AG20443 (cell line): ENCODE data around the gene SHE.
A peak's percentile ranks its signal among the peaks of the same experiment; 100 is the strongest.
"Not testable (repeated sequence)": the region's sequence is repeated elsewhere in the genome, so short reads cannot be mapped to it uniquely, and the experiment has no call there.

ENCODE experiments used
- DNase-seq: peaks from one replicate; pipeline ENCODE4 v3.0.0; 2012; ENCODE audit warnings: low spot score, mixed read lengths

SHE gene

GRCh38 chr1:154514066-154514553, 11.9 kb upstream of the SHE start:
- DNase-seq, result no peak

GRCh38 chr1:154512760-154513159, 10.5 kb upstream of the SHE start:
- DNase-seq, result no peak

DNA sequence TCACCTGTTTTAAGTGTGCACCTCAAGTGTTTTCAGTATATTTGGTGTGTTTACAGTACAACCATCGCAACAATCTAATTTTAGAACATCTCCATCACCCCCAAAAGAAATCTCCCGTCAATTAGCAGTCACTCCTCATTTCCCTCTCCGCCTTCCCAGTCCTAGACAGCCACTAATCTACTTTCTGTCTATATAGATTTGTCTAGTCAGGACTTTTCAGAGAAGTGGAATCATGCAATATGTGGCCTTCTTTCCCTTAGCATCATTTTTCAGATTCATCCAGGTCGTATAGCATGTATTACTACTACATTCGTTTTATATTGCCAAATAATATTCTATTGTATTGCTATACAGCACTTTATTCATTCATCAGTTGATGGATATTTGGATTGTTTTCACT, 1.7 kb upstream of the SHE start:
- no peak for DNase-seq

DNA sequence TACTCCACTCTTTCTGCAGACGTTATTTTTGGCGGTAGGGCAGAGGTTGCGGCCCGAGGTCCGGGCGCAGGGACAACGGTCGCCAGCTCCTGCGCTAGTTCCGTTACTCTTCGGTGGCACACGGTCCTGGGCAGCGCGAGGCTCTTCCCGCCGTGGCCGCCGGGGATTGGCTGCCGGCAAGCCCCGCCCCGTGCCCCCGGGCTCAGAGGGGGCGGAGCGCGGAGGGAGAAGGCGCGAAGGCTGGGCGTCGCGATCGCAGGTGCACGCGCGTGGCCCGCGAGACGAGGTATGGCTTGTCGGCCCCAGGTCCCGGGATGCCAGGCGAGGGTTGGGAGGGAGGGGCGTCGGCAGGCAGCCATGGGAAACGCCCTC, 518 bp upstream of the SHE start:
- no peak for DNase-seq

- DNase-seq, result peak; percentile 57
These were observed 668 bp downstream of the SHE start for GRCh38 chr1:154501423-154502065.

DNA sequence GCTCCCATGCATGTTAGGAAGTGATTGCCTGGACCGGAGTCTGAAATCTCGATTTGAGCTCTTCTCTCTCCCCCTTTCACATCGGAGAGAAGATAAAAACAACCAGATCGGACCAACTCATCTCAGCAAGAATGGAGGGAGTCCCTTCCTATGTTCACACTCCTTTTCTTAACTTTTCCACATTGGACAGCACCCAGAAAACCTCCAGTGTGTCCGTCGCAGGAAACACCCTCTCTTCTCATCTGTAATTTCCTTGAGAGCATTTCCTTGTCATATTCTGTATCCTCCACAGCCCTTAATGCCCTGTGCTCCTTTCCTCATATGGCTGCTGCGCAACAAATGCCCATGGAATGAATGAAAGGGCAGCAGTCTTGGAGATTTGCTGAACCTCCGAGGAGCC, 1.7 kb downstream of the SHE start:
- no peak for DNase-seq

GRCh38 chr1:154499446-154499845, 2.8 kb downstream of the SHE start:
- no peak for DNase-seq

GRCh38 chr1:154497026-154497806, 5.0 kb downstream of the SHE start:
- DNase-seq, result no peak

DNA sequence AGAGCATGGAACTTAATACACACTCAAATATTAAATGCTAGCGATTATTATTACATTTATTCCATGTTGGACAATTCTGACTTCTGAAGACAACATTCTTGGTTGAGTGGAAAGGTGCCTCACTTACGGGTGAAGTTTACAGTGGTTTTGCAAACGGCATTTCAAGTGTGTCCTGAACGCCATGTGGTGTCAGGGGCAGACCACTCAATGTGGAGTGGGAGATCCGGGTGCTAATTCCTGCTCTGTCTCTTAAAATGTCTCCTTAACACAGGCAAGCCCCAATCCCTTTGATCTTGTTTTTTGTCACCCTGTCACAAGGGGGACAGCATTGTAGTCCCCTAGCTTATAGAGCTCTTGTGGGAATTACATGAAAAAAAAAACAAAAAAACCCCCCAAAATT, 5.8 kb downstream of the SHE start:
- DNase-seq, result no peak

GRCh38 chr1:154495496-154496273, 6.5 kb downstream of the SHE start:
- DNase-seq, result no peak

DNA sequence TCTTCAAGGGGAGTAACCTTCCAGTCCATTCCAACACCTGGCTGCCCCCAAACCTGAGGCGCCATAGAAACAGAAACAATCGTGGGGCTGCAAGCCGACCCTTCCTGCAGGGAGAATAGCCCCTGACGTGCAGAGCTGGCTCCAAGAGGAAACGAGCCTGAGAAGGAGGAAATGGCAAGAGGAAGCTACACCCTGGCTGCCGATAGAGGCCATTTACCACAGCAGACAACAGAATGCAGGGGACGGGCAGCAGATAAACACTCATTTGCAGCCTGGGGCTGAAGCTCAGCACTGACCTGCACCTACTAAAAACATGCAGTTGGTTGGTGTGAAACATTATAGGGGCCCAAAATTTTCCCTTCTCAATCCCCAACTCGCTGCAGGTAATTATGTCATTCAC, 8.9 kb downstream of the SHE start:
- DNase-seq, result no peak

GRCh38 chr1:154492115-154492514, 10.1 kb downstream of the SHE start:
- DNase-seq, result no peak

GRCh38 chr1:154490317-154490716, 11.9 kb downstream of the SHE start:
- no peak for DNase-seq

DNA sequence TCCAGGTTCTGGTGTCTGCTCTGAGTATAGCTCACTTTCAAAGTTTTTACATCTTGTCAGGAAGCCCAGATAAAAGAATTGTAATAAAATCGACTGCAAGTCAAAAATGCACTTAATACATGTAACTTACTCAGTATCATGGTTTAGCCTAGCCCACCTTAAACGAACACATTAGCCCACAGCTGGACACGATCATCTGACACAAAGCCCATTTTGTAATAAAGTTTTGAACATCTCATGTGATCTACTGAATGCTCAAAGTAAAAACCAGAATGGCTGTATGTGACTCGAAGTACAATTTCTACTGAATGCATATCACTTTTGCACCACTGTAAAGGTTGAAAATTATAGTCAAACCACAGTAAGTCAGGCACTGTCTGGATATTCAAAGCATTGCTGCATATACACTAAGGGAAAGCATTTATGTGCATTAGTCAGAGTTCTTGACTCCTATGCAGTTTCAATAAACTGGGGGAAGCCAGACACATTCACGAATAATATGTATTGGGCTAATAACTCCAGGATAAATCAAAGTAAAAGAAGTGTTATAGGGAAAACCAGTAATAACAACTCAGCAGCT, 12.4 kb downstream of the SHE start:
- DNase-seq, result no peak

GRCh38 chr1:154488922-154489321, 13.3 kb downstream of the SHE start:
- no peak for DNase-seq

GRCh38 chr1:154486756-154487155, 15.5 kb downstream of the SHE start:
- DNase-seq, result not testable (repeated sequence)

GRCh38 chr1:154485910-154486496, 16.2 kb downstream of the SHE start:
- no peak for DNase-seq

- DNase-seq, result no peak
These were observed 17.1 kb downstream of the SHE start for GRCh38 chr1:154485106-154485505.

DNA sequence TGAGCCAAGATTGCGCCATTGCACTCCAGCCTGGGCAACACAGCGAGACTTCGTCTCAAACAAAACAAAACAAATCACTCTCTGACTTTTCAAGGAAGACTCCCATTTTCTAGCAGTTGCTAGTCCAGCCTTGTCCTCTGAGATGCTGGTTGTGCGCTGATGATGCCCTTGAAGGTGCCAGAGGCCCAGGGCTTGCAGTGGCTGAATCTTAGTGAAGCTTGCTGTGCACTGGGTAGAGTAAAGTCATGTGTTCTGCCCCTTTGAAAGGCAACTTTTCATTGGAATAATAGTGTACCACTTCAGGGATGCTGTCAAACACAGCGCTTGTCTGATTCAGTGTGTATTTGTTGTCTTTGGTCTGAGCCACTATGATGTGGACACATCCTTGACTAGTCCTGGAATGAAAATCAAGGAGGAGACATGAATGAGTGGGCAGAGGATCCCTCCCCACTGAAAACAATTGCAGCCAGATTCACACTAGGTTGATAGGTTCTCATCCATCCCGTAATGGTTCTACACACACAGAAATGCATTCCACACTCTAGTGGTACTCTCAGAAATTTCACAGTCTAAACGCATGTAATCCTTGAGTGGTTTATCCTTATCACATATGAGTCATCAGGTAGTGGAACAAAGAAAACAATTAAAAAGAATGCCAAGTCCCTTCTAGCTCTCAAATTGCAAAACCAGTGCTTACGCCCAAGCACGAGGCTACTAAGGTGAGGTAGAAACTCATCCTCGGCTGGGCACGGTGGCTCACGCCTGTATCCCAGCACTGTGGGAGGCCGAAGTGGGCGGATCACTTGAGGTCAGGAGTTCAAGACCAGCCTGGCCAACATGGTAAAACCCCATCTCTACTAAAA, 18.0 kb downstream of the SHE start:
- DNase-seq, result no peak

DNA sequence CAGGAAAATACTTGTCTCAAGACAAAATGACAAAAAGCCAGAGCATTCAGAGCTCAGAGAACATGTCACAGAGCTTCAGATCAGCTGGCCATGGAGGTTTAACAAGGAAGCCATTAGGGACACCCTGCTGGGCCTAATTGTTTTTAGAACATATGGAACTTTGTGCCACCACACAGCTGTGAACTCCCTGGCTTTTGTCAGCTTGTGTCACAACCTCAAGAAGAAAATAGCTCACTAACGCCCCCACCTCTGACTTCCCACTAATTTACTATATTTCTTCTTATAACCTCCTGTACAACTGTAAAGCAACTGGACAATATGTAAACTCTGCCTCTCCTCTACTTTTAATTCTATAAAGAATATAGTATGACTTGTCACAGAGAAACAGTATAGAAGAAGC, 21.2 kb downstream of the SHE start:
- no peak for DNase-seq

DNA sequence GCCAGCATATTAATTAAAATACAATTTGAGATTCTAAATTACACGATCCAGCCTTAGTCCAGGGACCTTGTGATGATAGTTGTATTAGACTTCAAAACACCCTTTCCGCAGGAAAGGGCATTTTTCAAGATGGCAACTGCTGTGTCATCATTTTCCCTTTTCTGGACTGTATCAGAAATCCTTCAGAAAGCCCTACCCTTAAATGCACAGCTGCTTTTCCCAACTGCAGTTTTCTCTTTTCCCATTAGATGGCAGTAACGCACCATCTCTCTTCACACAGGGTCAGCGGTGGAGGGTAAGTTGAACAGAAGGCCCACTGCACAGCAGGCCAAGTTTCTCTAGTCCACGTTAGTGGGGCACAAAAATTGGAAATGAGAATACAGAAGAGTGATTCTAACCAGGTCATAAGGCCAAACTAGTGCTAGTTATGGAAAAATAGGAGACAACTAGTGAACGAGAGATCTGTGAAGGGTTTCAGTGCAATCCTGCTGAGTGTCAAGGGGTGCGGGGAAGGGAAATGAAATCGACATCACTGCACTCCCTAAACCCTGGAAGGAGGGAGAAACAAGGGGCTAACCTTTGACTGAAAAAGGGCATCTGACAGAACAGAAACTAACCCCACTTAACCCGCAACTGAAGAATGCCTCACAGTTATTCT, 22.3 kb downstream of the SHE start:
- DNase-seq, result peak; percentile 89
